ENCODE results near the gene RPRML. TPM values are rescaled to one million over a fixed set of nuclear protein-coding genes. Genes with fewer than 3 reads are reported as not detected.

RPRML gene
- polyA plus RNA-seq, 2 of the 4 experiments (the other 2 are of a cell fraction): 0.10 TPM

DNA sequence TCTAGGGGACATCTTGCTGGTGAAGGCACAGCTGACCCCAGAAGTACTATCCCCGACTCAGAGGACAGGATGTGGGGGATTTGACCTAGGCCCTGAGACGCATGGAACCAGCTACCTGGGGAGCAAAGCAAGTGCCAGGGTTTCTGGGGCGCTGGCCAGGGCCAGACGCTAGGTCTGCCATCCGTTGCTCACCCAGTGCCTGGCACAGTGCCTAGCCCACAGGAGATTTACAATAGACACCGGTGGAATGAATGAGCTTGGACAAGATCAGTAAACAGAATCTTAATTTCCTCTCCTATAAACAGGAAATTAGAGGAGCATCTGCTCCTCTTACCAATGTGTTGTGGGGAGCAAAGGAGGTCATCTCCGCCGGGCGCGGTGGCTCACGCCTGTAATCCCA is 5.0 kb downstream of the RPRML start:
- Histone ChIP-seq H3K9me3 (no peaks in the 10 kb centered on the region), H3K4me1 (0 out of 3 replicates have a peak, but pooled peaks cover 2% of the 10 kb centered on the region), H3K4me2 (no peak overlapping the region), H3K27ac (no peak overlapping the region), H3K4me3 (no peak overlapping the region)
- ATAC-seq (no peak), FAIRE-seq (no peak), DNase-seq (ENCODE audit: low read depth in 1 of 2, low spot score in 1 of 2) (no peak)
- 72% methylated on average over 11 of the region's 11 CpGs for WGBS (ENCODE audit: missing lambda C conversion rate)
- ChIA-PET POLR2A (no interaction called here), CTCF (interaction anchor here (0.5 to 32.4 kb wide), 4 partner anchors 17 to 44 kb away, joined by 3 to 460 read pairs (median 4); no protein-coding TSS in a partner anchor)
- TF ChIP-seq E2F6 (IDR thresholded peaks at IDR 0.05; ENCODE audit: borderline replicate concordance, low read depth): no peak

DNA sequence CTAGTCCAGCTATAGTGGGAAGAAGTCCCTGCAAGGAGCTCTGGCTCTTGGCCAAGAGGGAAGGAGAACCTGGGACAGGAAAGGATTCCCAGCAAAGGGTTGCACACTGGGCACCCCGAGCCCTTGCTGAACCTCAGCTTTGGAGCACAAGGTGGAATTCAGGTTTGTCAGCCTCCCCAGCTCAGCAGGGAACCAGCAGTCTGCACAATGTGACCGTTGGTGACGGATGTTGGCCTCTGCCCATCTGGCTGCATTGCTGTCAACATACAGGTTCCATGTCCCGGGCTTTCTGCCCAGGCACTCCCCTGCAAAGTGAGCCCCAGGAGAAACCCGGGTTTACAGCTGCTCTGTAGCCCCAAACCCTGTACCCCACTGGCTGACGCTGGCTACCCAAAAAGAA is 6.7 kb downstream of the RPRML start:
- no peak overlapping the region for H3K4me3 ChIP-seq
- WGBS (ENCODE audit: missing lambda C conversion rate): 57% methylated on average over 6 of the region's 6 CpGs
- no peak overlapping the region for H3K27ac ChIP-seq
- ChIA-PET POLR2A (no interaction called here), CTCF (interaction anchor here (2.3 to 32.4 kb wide), 2 partner anchors 21 to 29 kb away, joined by 9 to 460 read pairs; no protein-coding TSS in a partner anchor)
- DNase-seq (ENCODE audit: low read depth in 1 of 2, low spot score in 1 of 2): no peak
- ATAC-seq: no peak
- no peaks in the 10 kb centered on the region for H3K9me3 ChIP-seq
- H3K4me2 ChIP-seq: no peak overlapping the region
- TF ChIP-seq, protein P1, sequence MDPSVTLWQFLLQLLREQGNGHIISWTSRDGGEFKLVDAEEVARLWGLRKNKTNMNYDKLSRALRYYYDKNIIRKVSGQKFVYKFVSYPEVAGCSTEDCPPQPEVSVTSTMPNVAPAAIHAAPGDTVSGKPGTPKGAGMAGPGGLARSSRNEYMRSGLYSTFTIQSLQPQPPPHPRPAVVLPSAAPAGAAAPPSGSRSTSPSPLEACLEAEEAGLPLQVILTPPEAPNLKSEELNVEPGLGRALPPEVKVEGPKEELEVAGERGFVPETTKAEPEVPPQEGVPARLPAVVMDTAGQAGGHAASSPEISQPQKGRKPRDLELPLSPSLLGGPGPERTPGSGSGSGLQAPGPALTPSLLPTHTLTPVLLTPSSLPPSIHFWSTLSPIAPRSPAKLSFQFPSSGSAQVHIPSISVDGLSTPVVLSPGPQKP (IDR thresholded peaks at IDR 0.05; ENCODE audit: low read depth, low read length): no peak
- TF ChIP-seq BCL3 (IDR thresholded peaks at IDR 0.05) (no peak), POLR2A (IDR thresholded peaks at IDR 0.05; ENCODE audit: low read length) (no peak), PHF8 (IDR thresholded peaks at IDR 0.05; ENCODE audit: borderline replicate concordance, low read depth) (no peak), HMGXB4 (CRISPR knock-in tag; IDR thresholded peaks at IDR 0.05; ENCODE audit: borderline replicate concordance) (no peak), NR3C1 (IDR thresholded peaks at IDR 0.05) (no peak), TFCP2L1 (CRISPR knock-in tag; IDR thresholded peaks at IDR 0.05) (no peak), HOXA7 (CRISPR knock-in tag; IDR thresholded peaks at IDR 0.05) (no peak), RCOR1 (IDR thresholded peaks at IDR 0.05; ENCODE audit: low read depth, low read length) (no peak), EP300 (IDR thresholded peaks at IDR 0.05) (no peak), NPAS2 (CRISPR knock-in tag; IDR thresholded peaks at IDR 0.05; ENCODE audit: borderline replicate concordance) (no peak), FOSL2 (IDR thresholded peaks at IDR 0.05) (no peak), FOSL2 (CRISPR knock-in tag; IDR thresholded peaks at IDR 0.05) (no peak), RNF2 (IDR thresholded peaks at IDR 0.05; ENCODE audit: borderline replicate concordance, low read depth) (no peak), CTCF (IDR thresholded peaks at IDR 0.05) (no peak), GATA3 (IDR thresholded peaks at IDR 0.05; ENCODE audit: borderline replicate concordance) (no peak), HEYL (CRISPR knock-in tag; IDR thresholded peaks at IDR 0.05) (no peak), ZC3H11A (IDR thresholded peaks at IDR 0.05) (no peak), JUNB (IDR thresholded peaks at IDR 0.05) (no peak), CBX8 (IDR thresholded peaks at IDR 0.05) (no peak)
- TF ChIP-seq, protein P2, sequence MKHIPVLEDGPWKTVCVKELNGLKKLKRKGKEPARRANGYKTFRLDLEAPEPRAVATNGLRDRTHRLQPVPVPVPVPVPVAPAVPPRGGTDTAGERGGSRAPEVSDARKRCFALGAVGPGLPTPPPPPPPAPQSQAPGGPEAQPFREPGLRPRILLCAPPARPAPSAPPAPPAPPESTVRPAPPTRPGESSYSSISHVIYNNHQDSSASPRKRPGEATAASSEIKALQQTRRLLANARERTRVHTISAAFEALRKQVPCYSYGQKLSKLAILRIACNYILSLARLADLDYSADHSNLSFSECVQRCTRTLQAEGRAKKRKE (CRISPR knock-in tag; IDR thresholded peaks at IDR 0.05; ENCODE audit: low read depth): no peak
- FAIRE-seq: no peak
- 0 out of 3 replicates have a peak, but pooled peaks cover 2% of the 10 kb centered on the region for H3K4me1 ChIP-seq

Data from A549 (cell line).